ENCODE data around the gene ALAD.

ALAD gene

GRCh38 chr9:113343732-113344231 lies 57.3 kb downstream of the ALAD start:
- no peak for DNase-seq (ENCODE audit: low read depth)
- no peak for TF ChIP-seq CTCF (IDR thresholded peaks at IDR 0.05; ENCODE audit: insufficient read depth, low read depth, low read length, missing control alignments)
- no peak overlapping the region for H3K4me3 ChIP-seq (ENCODE audit: low read depth, low read length)

- TF ChIP-seq CTCF (IDR thresholded peaks at IDR 0.05; ENCODE audit: insufficient read depth, low read depth, low read length, missing control alignments) = no peak
- DNase-seq (ENCODE audit: low read depth) = no peak
- H3K4me3 ChIP-seq (ENCODE audit: low read depth, low read length) = no peak overlapping the region
Measured at GRCh38 chr9:113341712-113342410, 59.2 kb downstream of the ALAD start.

- H3K4me3 ChIP-seq (ENCODE audit: low read depth, low read length) = peak within 1 kb of the TSS; percentile 99
- DNase-seq (ENCODE audit: low read depth) = peak; percentile 92
- TF ChIP-seq CTCF (IDR thresholded peaks at IDR 0.05; ENCODE audit: insufficient read depth, low read depth, low read length, missing control alignments) = no peak
Measured at GRCh38 chr9:113340011-113340699, 60.9 kb downstream of the ALAD start, which contains the start of gene WDR31. Gene WDR31 (minus strand): TSS chr9:113340275. CDS start chr9:113332022, 8,253 bp downstream.

- TF ChIP-seq CTCF (IDR thresholded peaks at IDR 0.05; ENCODE audit: insufficient read depth, low read depth, low read length, missing control alignments) = no peak
- no peak overlapping the region for H3K4me3 ChIP-seq (ENCODE audit: low read depth, low read length)
- no peak for DNase-seq (ENCODE audit: low read depth)
Measured at GRCh38 chr9:113337714-113338113, 63.4 kb downstream of the ALAD start.
